HG03565 (cell line): ENCODE data around the gene ORMDL1.

Source experiments
- ATAC-seq: cut with Tn5 transposase; IDR thresholded peaks from one replicate; pipeline ENCODE4 v1.9.1; 2021; ENCODE audit warnings: mild to moderate bottlenecking, moderate library complexity; ENCODE audit not compliant: unreplicated experiment

The ORMDL1 gene

GRCh38 chr2:189783927-189784867 lies at the start of gene ORMDL1, which contains the start of gene PMS1:
TSS of gene ORMDL1 (minus strand) at chr2:189784339. CDS start at chr2:189782595, 1,744 bp downstream.
TSS of gene PMS1 (plus strand) at chr2:189784450. CDS start at chr2:189791810, 7,360 bp downstream.
- peak; percentile 93 for ATAC-seq

GRCh38 chr2:189830510-189830909 lies 46.4 kb upstream of the ORMDL1 start:
- ATAC-seq, result no peak

GRCh38 chr2:189829102-189829833 lies 45.1 kb upstream of the ORMDL1 start:
- ATAC-seq, result no peak

GRCh38 chr2:189826039-189826438 lies 41.9 kb upstream of the ORMDL1 start:
- ATAC-seq, result no peak

- ATAC-seq, result no peak
These were observed 40.7 kb upstream of the ORMDL1 start for GRCh38 chr2:189824694-189825396.

GRCh38 chr2:189821953-189822748 lies 38.0 kb upstream of the ORMDL1 start:
- no peak for ATAC-seq

- no peak for ATAC-seq
These were observed 35.2 kb upstream of the ORMDL1 start for GRCh38 chr2:189819297-189819704.

- ATAC-seq, result no peak
These were observed 34.3 kb upstream of the ORMDL1 start for GRCh38 chr2:189818249-189819038.

GRCh38 chr2:189803431-189803830 lies 19.3 kb upstream of the ORMDL1 start:
- no peak for ATAC-seq

GRCh38 chr2:189802396-189802912 lies 18.3 kb upstream of the ORMDL1 start:
- no peak for ATAC-seq

- no peak for ATAC-seq
These were observed 15.4 kb upstream of the ORMDL1 start for GRCh38 chr2:189799531-189799930.

GRCh38 chr2:189799030-189799331 lies 14.8 kb upstream of the ORMDL1 start:
- ATAC-seq, result no peak

GRCh38 chr2:189798312-189799029 lies 14.3 kb upstream of the ORMDL1 start:
- peak; percentile 69 for ATAC-seq

- ATAC-seq, result no peak
These were observed 13.8 kb upstream of the ORMDL1 start for GRCh38 chr2:189797902-189798301.

GRCh38 chr2:189794310-189794709 lies 10.2 kb upstream of the ORMDL1 start:
- ATAC-seq, result no peak

GRCh38 chr2:189791338-189792042 lies 7.4 kb upstream of the ORMDL1 start:
- no peak for ATAC-seq

GRCh38 chr2:189783451-189783926 lies 650 bp downstream of the ORMDL1 start:
- peak; percentile 11 for ATAC-seq

- no peak for ATAC-seq
These were observed 1.9 kb downstream of the ORMDL1 start for GRCh38 chr2:189782221-189782671.
